H1 (cell line): ENCODE measurements around the gene LYVE1. TPM values are rescaled to one million over a fixed set of nuclear protein-coding genes. Genes with fewer than 3 reads are reported as not detected.

Source experiments
- CBX5 ChIP-seq: fragments of 300-800, 300-1000 bp; sonication (generic); IDR thresholded peaks from 2 replicates; pipeline ENCODE4 v1.7.1; 2016; ENCODE audit warnings: antibody characterized with exemption, low read length, low read depth
- CHD7 ChIP-seq: fragments of 300-600 bp; sonication (generic); IDR thresholded peaks from 2 replicates; pipeline ENCODE4 v1.7.1; 2012; ENCODE audit warnings: low read length, moderate library complexity, mild to moderate bottlenecking, inconsistent platforms; ENCODE audit not compliant: insufficient replicate concordance
- CREB1 ChIP-seq: IDR thresholded peaks from 2 replicates; pipeline ENCODE4 v1.6.1; 2012; ENCODE audit warnings: inconsistent platforms
- GABPA ChIP-seq: IDR thresholded peaks from 2 replicates; pipeline ENCODE4 v1.6.1; 2011; ENCODE audit warnings: mild to moderate bottlenecking, low read length, moderate library complexity, borderline replicate concordance; ENCODE audit not compliant: insufficient read depth
- HDAC6 ChIP-seq: IDR thresholded peaks from one replicate; pipeline ENCODE4 v1.7.1; 2012; ENCODE audit warnings: low read depth, mild to moderate bottlenecking, inconsistent platforms, low read length, moderate library complexity
- JUN ChIP-seq: IDR thresholded peaks from 2 replicates; pipeline ENCODE4 v1.6.1; 2011; ENCODE audit warnings: low read depth, mild to moderate bottlenecking, improper control_type of control experiment, low read length
- NRF1 ChIP-seq: IDR thresholded peaks from 2 replicates; pipeline ENCODE4 v1.6.1; 2011; ENCODE audit warnings: mild to moderate bottlenecking, low read depth, low read length, improper control_type of control experiment
- POLR2A ChIP-seq, 2 experiments: IDR thresholded peaks; 1 replicate in 1 of 2; 2 replicates in 1 of 2; pipeline ENCODE4 v1.6.1; 2011; ENCODE audit warnings: low read depth in 2 of 2, low read length in 2 of 2, mild to moderate bottlenecking in 2 of 2; ENCODE audit errors: control extremely low read depth in 1 of 2
- TBP ChIP-seq: IDR thresholded peaks from 2 replicates; pipeline ENCODE4 v1.6.1; 2011; ENCODE audit warnings: low read depth, low read length, improper control_type of control experiment
- ZNF274 ChIP-seq: IDR thresholded peaks from 2 replicates; pipeline ENCODE4 v1.7.0; 2012; ENCODE audit warnings: low read length, borderline replicate concordance; ENCODE audit errors: extremely low read depth
- polyA plus RNA-seq, 7 experiments: library from polyadenylated mRNA; depleted of rRNA in 3 of 7; stranded (reverse) in 5 of 7; unstranded in 2 of 7; fragments of >200 nt in 5 of 7; fragments of 200-250 nt in 2 of 7; gene quantifications; 1 replicate in 5 of 7; 2 replicates in 1 of 7; 4 replicates in 1 of 7; pipeline versions ENCODE4 v1.2.1 to v1.2.3, GENCODE V29; 2011 to 2013; ENCODE audit warnings: missing spikeins in 2 of 7, mixed read lengths in 2 of 7
- total RNA-seq: library from RNA; stranded (reverse); fragmentation: NEBNext Ultra II Directional; extraction: Animal tissue kit (Norgen Biotek cat#: 25700); gene quantifications from 2 replicates; pipeline ENCODE4 v1.2.1, GENCODE V29; 2021
- TF ChIP-seq, protein P1 (sequence below): IDR thresholded peaks from 2 replicates; pipeline ENCODE4 v1.6.1; 2012; ENCODE audit warnings: low read length, inconsistent platforms

LYVE1 gene
- total and polyA plus RNA-seq, 2 of the 8 experiments (the other 6 are each of a cell fraction or from before 2014, with no cell fraction given), result 0.09 TPM; not detected in 1

DNA sequence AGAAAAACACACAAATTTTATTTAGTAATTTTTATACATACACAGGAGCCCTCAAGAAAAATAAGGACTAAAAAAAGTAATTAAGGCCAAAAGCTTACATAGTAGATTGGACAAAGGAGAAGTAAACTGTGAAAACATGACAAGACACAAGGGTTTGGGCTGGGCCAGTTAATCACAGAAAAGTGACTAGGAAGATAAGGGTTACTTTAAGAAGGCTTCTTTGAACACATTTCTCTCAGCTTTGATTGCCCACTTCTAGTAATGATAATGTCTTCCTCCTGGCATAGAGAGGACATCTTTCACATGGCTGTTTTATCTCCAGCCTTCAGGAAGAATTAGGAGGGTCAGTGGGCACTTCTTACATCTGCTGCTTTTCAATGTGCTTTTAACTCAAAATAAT lies 30.9 kb downstream of the LYVE1 start (continued):
- no peak for TF ChIP-seq CHD7
- no peak for TF ChIP-seq ZNF274
- no peak for TF ChIP-seq HDAC6
- TF ChIP-seq GABPA, result no peak
- TF ChIP-seq TBP, result no peak
- TF ChIP-seq, protein P1, sequence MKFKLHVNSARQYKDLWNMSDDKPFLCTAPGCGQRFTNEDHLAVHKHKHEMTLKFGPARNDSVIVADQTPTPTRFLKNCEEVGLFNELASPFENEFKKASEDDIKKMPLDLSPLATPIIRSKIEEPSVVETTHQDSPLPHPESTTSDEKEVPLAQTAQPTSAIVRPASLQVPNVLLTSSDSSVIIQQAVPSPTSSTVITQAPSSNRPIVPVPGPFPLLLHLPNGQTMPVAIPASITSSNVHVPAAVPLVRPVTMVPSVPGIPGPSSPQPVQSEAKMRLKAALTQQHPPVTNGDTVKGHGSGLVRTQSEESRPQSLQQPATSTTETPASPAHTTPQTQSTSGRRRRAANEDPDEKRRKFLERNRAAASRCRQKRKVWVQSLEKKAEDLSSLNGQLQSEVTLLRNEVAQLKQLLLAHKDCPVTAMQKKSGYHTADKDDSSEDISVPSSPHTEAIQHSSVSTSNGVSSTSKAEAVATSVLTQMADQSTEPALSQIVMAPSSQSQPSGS, result no peak
- no peak for TF ChIP-seq JUN
- TF ChIP-seq CREB1, result no peak
- no peak for TF ChIP-seq CBX5
- TF ChIP-seq POLR2A (IDR thresholded peaks at IDR 0.05; ENCODE audit: control extremely low read depth in 1 of 2, low read depth in 2 of 2, low read length in 2 of 2), result no peak
- no peak for TF ChIP-seq NRF1
